ENCODE data around the gene RANBP2.
"Not testable (repeated sequence)": the region's sequence is repeated elsewhere in the genome, so short reads cannot be mapped to it uniquely, and the experiment has no call there.

RANBP2 gene

GRCh38 chr2:108719149-108720044 lies at the start of gene RANBP2:
TSS of gene RANBP2 (plus strand) at chr2:108719482. CDS start at chr2:108719607, 125 bp downstream.
- DNase-seq (ENCODE audit: low read depth) = peak; percentile 99

DNA sequence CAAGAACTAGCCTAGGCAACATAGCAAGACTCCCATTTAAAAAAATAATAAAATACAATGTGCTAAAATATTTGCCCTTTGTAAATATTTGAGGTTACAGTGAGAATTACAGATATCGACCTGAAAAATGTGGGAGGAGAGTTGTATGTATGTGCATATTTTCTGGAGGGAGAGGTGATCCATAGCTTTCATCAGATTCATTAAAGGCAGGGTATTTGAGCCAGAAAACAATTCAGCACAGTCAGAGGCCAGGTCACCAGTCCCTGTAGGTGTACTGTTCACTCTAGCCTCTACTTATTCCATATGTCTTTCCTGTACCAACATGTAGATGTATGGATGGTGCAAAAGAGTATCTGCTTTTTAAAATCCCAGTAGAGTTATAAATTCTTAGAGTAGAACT lies 49.0 kb upstream of the RANBP2 start:
- not testable (repeated sequence) for DNase-seq (ENCODE audit: low read depth)

GRCh38 chr2:108672200-108672805 lies 47.0 kb upstream of the RANBP2 start:
- DNase-seq (ENCODE audit: low read depth) = not testable (repeated sequence)

GRCh38 chr2:108676522-108676921 lies 42.8 kb upstream of the RANBP2 start:
- not testable (repeated sequence) for DNase-seq (ENCODE audit: low read depth)

DNA sequence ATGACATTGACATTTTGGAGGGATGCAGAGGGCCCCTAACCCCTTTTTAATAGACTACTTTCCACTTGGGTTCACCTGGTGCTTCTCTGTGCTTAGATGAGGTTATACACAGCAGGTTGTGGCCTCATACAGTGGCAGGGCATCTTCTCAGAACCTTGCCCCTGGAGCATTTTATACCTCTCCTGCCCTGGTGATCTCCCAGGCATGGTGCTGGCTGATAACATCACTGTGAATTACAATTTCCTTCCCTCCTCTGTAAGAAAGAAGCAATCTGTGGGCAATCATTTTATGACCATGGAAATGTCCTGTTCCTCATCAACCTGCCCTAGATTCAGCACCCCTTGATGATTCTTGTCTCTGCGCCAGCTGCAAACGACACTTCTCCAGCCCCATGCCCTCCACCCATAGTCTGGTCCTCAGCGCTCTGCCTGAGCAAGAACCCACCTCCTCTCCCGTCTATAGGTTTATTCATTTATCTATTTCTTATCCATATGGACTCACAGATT lies 42.0 kb upstream of the RANBP2 start:
- not testable (repeated sequence) for DNase-seq (ENCODE audit: low read depth)

GRCh38 chr2:108678198-108678651 lies 41.1 kb upstream of the RANBP2 start:
- peak; percentile 73 for DNase-seq (ENCODE audit: low read depth)

DNA sequence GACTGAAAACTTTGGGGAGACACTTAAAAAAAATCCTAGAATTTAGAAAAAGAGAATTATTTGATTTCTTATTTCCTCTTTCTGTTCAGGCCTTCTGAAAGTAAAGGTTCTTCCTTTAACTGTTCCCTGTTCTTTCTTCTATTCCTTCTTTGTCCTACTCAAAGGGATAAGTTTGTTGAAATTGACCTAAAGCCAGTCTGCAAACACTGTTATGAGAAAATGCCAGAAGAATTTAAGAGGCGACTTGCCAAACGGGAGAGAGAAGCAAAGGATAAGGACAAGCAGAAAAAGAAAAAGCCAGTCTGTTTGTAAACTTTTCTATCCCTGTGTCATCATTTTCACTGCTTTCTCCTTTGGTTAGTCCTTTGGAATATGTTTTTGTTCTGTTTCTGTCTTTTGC lies 38.5 kb upstream of the RANBP2 start:
- not testable (repeated sequence) for DNase-seq (ENCODE audit: low read depth)

GRCh38 chr2:108688818-108689756 lies 30.2 kb upstream of the RANBP2 start:
- DNase-seq (ENCODE audit: low read depth) = peak; percentile 9

- not testable (repeated sequence) for DNase-seq (ENCODE audit: low read depth)
Observed at GRCh38 chr2:108690001-108690400, 29.3 kb upstream of the RANBP2 start.

DNA sequence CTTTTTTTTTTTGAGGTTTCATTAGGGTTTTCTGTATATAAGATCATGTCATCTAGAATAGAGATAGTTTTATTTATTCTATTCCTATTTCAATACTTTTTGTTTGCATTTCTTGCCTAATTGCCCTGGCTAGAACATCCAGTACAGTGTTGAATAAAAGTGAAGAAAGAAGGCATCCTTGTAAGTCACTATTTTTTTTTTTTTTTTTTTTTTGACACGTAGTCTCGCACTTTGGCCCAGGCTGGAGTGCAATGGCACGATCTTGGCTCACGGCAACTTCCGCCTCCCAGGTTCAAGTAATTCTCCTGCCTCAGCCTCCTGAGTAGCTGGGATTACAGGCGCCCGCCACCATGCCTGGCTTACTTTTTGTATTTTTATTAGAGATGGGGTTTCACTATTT lies 27.8 kb upstream of the RANBP2 start:
- DNase-seq (ENCODE audit: low read depth) = no peak

GRCh38 chr2:108701208-108701607 lies 18.1 kb upstream of the RANBP2 start:
- DNase-seq (ENCODE audit: low read depth) = no peak

DNA sequence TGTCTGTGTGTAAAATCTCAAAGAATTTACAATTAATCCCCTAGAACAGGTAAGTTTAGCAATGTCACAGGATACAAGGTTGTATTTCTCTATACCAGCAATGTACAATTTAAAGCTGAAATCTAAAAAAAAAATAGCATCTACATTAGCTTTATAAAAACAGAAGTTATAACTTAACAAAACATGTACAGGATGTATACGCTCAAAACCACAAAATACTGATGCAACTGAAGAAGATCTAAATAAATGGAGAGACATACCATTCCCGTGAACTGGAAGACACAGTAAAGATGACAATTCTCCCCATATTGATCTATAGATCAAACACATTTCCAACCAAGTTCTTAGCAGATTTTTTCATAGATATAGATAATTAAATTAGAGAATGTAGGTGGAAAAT lies 17.5 kb upstream of the RANBP2 start:
- DNase-seq (ENCODE audit: low read depth) = no peak

- DNase-seq (ENCODE audit: low read depth) = no peak
Observed at GRCh38 chr2:108704871-108705270, 14.4 kb upstream of the RANBP2 start.

DNA sequence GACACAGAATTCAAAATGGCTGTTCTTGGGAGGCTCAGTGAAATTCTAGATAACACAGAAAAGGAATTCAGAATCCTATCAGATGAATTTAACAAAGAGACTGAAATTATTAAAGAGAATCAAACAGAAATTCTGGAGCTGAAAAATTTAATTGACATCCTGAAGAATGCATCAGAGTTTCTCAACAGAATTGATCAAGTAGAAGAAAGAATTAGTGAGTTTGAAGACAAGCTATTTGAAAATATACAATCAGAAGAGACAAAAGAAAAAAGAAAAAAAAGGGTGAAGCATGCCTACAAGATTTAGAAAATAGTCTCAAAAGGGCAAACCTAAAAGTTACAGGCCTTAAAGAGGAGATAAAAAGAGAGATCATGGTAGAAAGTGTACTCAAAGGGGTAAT lies 12.0 kb upstream of the RANBP2 start:
- DNase-seq (ENCODE audit: low read depth) = no peak

- DNase-seq (ENCODE audit: low read depth) = not testable (repeated sequence)
Observed at GRCh38 chr2:108716971-108717370, 2.3 kb upstream of the RANBP2 start.

DNA sequence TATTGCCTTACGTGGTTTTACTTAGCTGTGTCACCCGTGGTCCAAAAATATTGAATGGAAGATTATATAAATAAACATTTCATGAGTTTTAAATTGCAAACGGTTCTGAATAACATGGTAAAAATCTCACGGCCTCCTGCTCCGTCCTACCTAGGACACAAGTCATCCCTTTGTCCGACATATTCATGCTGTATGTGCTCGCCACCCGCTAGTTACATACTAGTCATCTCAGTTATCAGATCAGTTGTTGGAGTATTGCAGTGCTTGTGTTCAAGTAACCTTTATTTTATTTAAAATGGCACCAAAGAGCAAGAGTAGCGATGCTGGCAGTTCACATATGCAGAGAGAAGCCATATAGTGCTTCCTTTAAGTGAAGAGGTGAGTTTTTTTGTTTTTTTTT lies 6.8 kb downstream of the RANBP2 start:
- not testable (repeated sequence) for DNase-seq (ENCODE audit: low read depth)

GRCh38 chr2:108734656-108735055 lies 15.4 kb downstream of the RANBP2 start:
- not testable (repeated sequence) for DNase-seq (ENCODE audit: low read depth)

- not testable (repeated sequence) for DNase-seq (ENCODE audit: low read depth)
Observed at GRCh38 chr2:108757973-108758372, 38.7 kb downstream of the RANBP2 start.

DNA sequence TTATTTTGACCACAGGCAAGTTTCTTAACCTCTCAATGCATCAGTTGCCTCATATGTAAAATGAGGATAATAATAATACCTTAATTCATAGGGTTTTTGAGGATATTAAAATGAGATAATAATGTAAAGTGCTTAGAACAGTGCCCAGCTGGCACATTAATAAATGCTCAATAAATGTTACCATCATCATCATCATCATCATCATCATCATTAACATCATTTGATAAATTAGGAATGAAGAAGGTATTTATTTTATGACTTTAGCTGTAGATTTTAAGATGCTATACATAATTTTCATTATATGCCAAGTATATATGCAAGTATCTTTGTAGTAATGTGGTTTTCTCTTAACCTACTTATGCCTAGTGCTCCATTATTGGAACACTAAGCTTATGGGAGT lies 43.3 kb downstream of the RANBP2 start:
- not testable (repeated sequence) for DNase-seq (ENCODE audit: low read depth)

DNA sequence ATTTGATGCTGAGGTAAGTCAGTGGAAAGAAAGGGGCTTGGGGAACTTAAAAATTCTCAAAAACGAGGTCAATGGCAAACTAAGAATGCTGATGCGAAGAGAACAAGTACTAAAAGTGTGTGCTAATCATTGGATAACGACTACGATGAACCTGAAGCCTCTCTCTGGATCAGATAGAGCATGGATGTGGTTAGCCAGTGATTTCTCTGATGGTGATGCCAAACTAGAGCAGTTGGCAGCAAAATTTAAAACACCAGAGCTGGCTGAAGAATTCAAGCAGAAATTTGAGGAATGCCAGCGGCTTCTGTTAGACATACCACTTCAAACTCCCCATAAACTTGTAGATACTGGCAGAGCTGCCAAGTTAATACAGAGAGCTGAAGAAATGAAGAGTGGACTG lies 47.4 kb downstream of the RANBP2 start:
- DNase-seq (ENCODE audit: low read depth) = not testable (repeated sequence)

GRCh38 chr2:108767859-108768258 lies 48.6 kb downstream of the RANBP2 start:
- DNase-seq (ENCODE audit: low read depth) = not testable (repeated sequence)

- DNase-seq (ENCODE audit: low read depth) = no peak
Observed at GRCh38 chr2:108776475-108776874, 57.2 kb downstream of the RANBP2 start.
